T-helper 2 cell treated with Interferon-gamma antibody and Interleukin-4, amounts not matched to agents 100 ng/mL and 5 ng/mL, for 36 hours (primary cell): ENCODE results near the gene ACTN3. TPM values are rescaled to one million over a fixed set of nuclear protein-coding genes. Genes with fewer than 3 reads are reported as not detected.
"Not testable (repeated sequence)": the region's sequence is repeated elsewhere in the genome, so short reads cannot be mapped to it uniquely, and the experiment has no call there.

ENCODE experiments used
- intact Hi-C: fragments of 100-400 bp; cut with micrococcal nuclease; formaldehyde crosslinking; loops from one replicate; pipeline ENCODE4 v1.15.1; 2023
- total RNA-seq: library from RNA; stranded (reverse); gene quantifications from 2 replicates; pipeline ENCODE4 v1.2.3, GENCODE V29; 2022

ACTN3 gene
- 0.05 TPM in 2 replicates for total RNA-seq

- intact Hi-C loops, result loop anchor here (1.0 kb wide), 3 partner anchors 47 to 131 kb away; partner anchors contain the start of genes CCDC87, CCS, DPP3 and RBM4B
These were observed at the start of gene ACTN3 for GRCh38 chr11:66546368-66546965. Gene ACTN3 (plus strand): TSS chr11:66546903. CDS start chr11:66546938, 35 bp downstream.

- intact Hi-C loops, result no loop called here
These were observed 49.5 kb upstream of the ACTN3 start for GRCh38 chr11:66497206-66497605.

- intact Hi-C loops, result no loop called here
These were observed 48.2 kb upstream of the ACTN3 start for GRCh38 chr11:66498506-66498905.

- intact Hi-C loops, result no loop called here
These were observed 41.4 kb upstream of the ACTN3 start for GRCh38 chr11:66505276-66505816.

- intact Hi-C loops, result no loop called here
These were observed 37.6 kb upstream of the ACTN3 start for GRCh38 chr11:66509131-66509561.

GRCh38 chr11:66510271-66510989 is 36.3 kb upstream of the ACTN3 start, which contains the start of gene BBS1:
Gene BBS1 (plus strand): TSS chr11:66510635. CDS start chr11:66510660, 25 bp downstream.
- intact Hi-C loops, result loop anchor here (1.0 kb wide), 1 partner anchor 30 kb away; the partner anchor contains the start of gene DPP3

- intact Hi-C loops, result loop anchor here (1.0 kb wide), 1 partner anchor 31 kb away; the partner anchor contains the start of gene DPP3
These were observed 35.7 kb upstream of the ACTN3 start for GRCh38 chr11:66510990-66511339.

GRCh38 chr11:66523611-66524010 is 23.1 kb upstream of the ACTN3 start:
- intact Hi-C loops, result no loop called here

- intact Hi-C loops, result no loop called here
These were observed 22.2 kb upstream of the ACTN3 start for GRCh38 chr11:66524304-66525040.

GRCh38 chr11:66529069-66529468 is 17.6 kb upstream of the ACTN3 start:
- intact Hi-C loops, result no loop called here

- intact Hi-C loops, result no loop called here
These were observed 17.0 kb upstream of the ACTN3 start for GRCh38 chr11:66529655-66530054.

- intact Hi-C loops, result no loop called here
These were observed 15.6 kb upstream of the ACTN3 start for GRCh38 chr11:66530927-66531709.

GRCh38 chr11:66531841-66532240 is 14.9 kb upstream of the ACTN3 start:
- intact Hi-C loops, result no loop called here

- intact Hi-C loops, result no loop called here
These were observed 13.9 kb upstream of the ACTN3 start for GRCh38 chr11:66532784-66533183.

- intact Hi-C loops, result no loop called here
These were observed 7.4 kb upstream of the ACTN3 start for GRCh38 chr11:66539170-66539869.

GRCh38 chr11:66539870-66540213 is 6.9 kb upstream of the ACTN3 start:
- intact Hi-C loops, result no loop called here

- intact Hi-C loops, result not testable (repeated sequence)
These were observed 6.1 kb upstream of the ACTN3 start for GRCh38 chr11:66540598-66540997.

- intact Hi-C loops, result no loop called here
These were observed 4.8 kb upstream of the ACTN3 start for GRCh38 chr11:66541892-66542291.

- intact Hi-C loops, result no loop called here
These were observed 4.3 kb upstream of the ACTN3 start for GRCh38 chr11:66542362-66542761.
